GM12891 (cell line): ENCODE measurements around the gene CNTN4.

Experiments used
- DNase-seq: peaks from one replicate; pipeline ENCODE4 v3.0.0; 2011; ENCODE audit warnings: low spot score; ENCODE audit not compliant: insufficient read length
- FAIRE-seq: peaks from 2 replicates; lab custom pipeline; 2011; peaks lifted over from hg19 to GRCh38; lab: Jason Lieb, UNC
- PAX5 ChIP-seq: IDR thresholded peaks from 2 replicates; pipeline ENCODE4 v1.6.1; 2011; ENCODE audit warnings: low read length, moderate library complexity, mild to moderate bottlenecking; ENCODE audit not compliant: insufficient read depth, severe bottlenecking
- POLR2A ChIP-seq: IDR thresholded peaks from 2 replicates; pipeline ENCODE4 v1.6.1; 2011; ENCODE audit warnings: low read depth, low read length, control low read depth
- POLR2AphosphoS5 ChIP-seq: IDR thresholded peaks from 2 replicates; pipeline ENCODE4 v1.6.1; 2011; ENCODE audit warnings: low read depth, low read length, control low read depth
- POU2F2 ChIP-seq: IDR thresholded peaks from 2 replicates; pipeline ENCODE4 v1.6.1; 2011; ENCODE audit warnings: low read depth, mild to moderate bottlenecking, control low read depth, low read length, moderate library complexity
- SPI1 ChIP-seq: IDR thresholded peaks from 2 replicates; pipeline ENCODE4 v1.6.1; 2011; ENCODE audit warnings: low read depth, low read length, control low read depth
- TAF1 ChIP-seq: IDR thresholded peaks from 2 replicates; pipeline ENCODE4 v1.6.1; 2011; ENCODE audit warnings: low read depth, low read length, control low read depth

Gene CNTN4

GRCh38 chr3:2713923-2714322, 615.3 kb downstream of the CNTN4 start:
- FAIRE-seq (no peak), DNase-seq (no peak)
- TF ChIP-seq POLR2A = no peak
- TF ChIP-seq SPI1 = no peak
- no peak for TF ChIP-seq POLR2AphosphoS5
- TF ChIP-seq PAX5 = no peak
- TF ChIP-seq TAF1 = no peak
- TF ChIP-seq POU2F2 = no peak

GRCh38 chr3:2714834-2715233, 616.2 kb downstream of the CNTN4 start:
- FAIRE-seq = no peak
- TF ChIP-seq PAX5 (no peak), SPI1 (peak; percentile 78), POLR2A (no peak)

GRCh38 chr3:2727101-2727500, 628.4 kb downstream of the CNTN4 start:
- TF ChIP-seq PAX5 = no peak
- TF ChIP-seq TAF1 = no peak
- TF ChIP-seq SPI1 = no peak
- no peak for TF ChIP-seq POLR2A
- FAIRE-seq (no peak), DNase-seq (no peak)

More at GRCh38 chr3:2714834-2715233, 616.2 kb downstream of the CNTN4 start:
- DNase-seq = peak; percentile 1

GRCh38 chr3:2727610-2728318, 629.1 kb downstream of the CNTN4 start:
- TF ChIP-seq POU2F2 = no peak
- TF ChIP-seq PAX5 = no peak
- no peak for TF ChIP-seq POLR2AphosphoS5
- no peak for TF ChIP-seq TAF1
- no peak for TF ChIP-seq SPI1
- TF ChIP-seq POLR2A = no peak
- FAIRE-seq = no peak
- no peak for DNase-seq

- no peak for DNase-seq
- no peak for FAIRE-seq
- TF ChIP-seq POLR2A (no peak), TAF1 (no peak), PAX5 (no peak)
These were observed 633.2 kb downstream of the CNTN4 start for GRCh38 chr3:2731843-2732242.

GRCh38 chr3:2735392-2735894, 636.8 kb downstream of the CNTN4 start:
- FAIRE-seq = no peak
- TF ChIP-seq PAX5 (no peak), POLR2AphosphoS5 (no peak), TAF1 (no peak), SPI1 (no peak), POLR2A (no peak), POU2F2 (no peak)
- no peak for DNase-seq

GRCh38 chr3:2741516-2741915, 642.9 kb downstream of the CNTN4 start:
- FAIRE-seq (no peak), DNase-seq (no peak)
- TF ChIP-seq POLR2A (no peak), TAF1 (no peak), SPI1 (no peak), POU2F2 (no peak), POLR2AphosphoS5 (no peak), PAX5 (no peak)

- DNase-seq (no peak), FAIRE-seq (peak; percentile 75)
- TF ChIP-seq POLR2AphosphoS5 (no peak), SPI1 (no peak), POLR2A (no peak), PAX5 (no peak), POU2F2 (no peak), TAF1 (no peak)
These were observed 666.4 kb downstream of the CNTN4 start for GRCh38 chr3:2765002-2765579.

- no peak for TF ChIP-seq POLR2A
- no peak for TF ChIP-seq POU2F2
- TF ChIP-seq SPI1 = no peak
- no peak for TF ChIP-seq PAX5
- no peak for TF ChIP-seq TAF1
- no peak for TF ChIP-seq POLR2AphosphoS5
- no peak for FAIRE-seq
These were observed 671.8 kb downstream of the CNTN4 start for GRCh38 chr3:2770451-2770850.

GRCh38 chr3:2771193-2771592, 672.5 kb downstream of the CNTN4 start:
- FAIRE-seq = no peak
- TF ChIP-seq POLR2A = no peak
- no peak for TF ChIP-seq TAF1
- no peak for TF ChIP-seq SPI1
- no peak for TF ChIP-seq POLR2AphosphoS5
- no peak for TF ChIP-seq POU2F2
- no peak for TF ChIP-seq PAX5

More at GRCh38 chr3:2770451-2770850, 671.8 kb downstream of the CNTN4 start:
- DNase-seq = no peak

More at GRCh38 chr3:2771193-2771592, 672.5 kb downstream of the CNTN4 start:
- no peak for DNase-seq
